Lower lobe of right lung (tissue), 2 donors: ENCODE results near the gene GPC6. TPM values are rescaled to one million over a fixed set of nuclear protein-coding genes. Genes with fewer than 3 reads are reported as not detected.

Source experiments
- ATAC-seq, 2 donors: fragments of 200-7000 bp; cut with Tn5 transposase; one replicate each; pipeline ENCODE4 v1.9.1; 2020 to 2022; ENCODE audit warnings: mild to moderate bottlenecking in 2 of 2, moderate library complexity in 2 of 2
- DNase-seq: peaks from one replicate; pipeline ENCODE4 v3.0.0-alpha.2; 2020
- H3K27ac ChIP-seq: fragments of 200-600 bp; one replicate; pipeline ENCODE4 v1.8.0; 2022
- H3K27me3 ChIP-seq: fragments of 200-600 bp; one replicate; pipeline ENCODE4 v1.8.0; 2022; ENCODE audit warnings: low read depth
- H3K36me3 ChIP-seq: fragments of 200-600 bp; one replicate; pipeline ENCODE4 v1.8.0; 2022; ENCODE audit warnings: mild to moderate bottlenecking
- H3K4me1 ChIP-seq: fragments of 200-600 bp; one replicate; pipeline ENCODE4 v1.8.0; 2022
- H3K4me3 ChIP-seq: fragments of 200-600 bp; one replicate; pipeline ENCODE4 v1.8.0; 2022; ENCODE audit warnings: mild to moderate bottlenecking
- H3K9me3 ChIP-seq: fragments of 200-600 bp; one replicate; pipeline ENCODE4 v1.8.0; 2022
- CTCF ChIP-seq: fragments of 200-600 bp; IDR thresholded peaks from one replicate; pipeline ENCODE4 v1.8.0; 2022; ENCODE audit warnings: antibody characterized with exemption, mild to moderate bottlenecking
- intact Hi-C: fragments of 100-400 bp; cut with DNase I; formaldehyde crosslinking; loops from one replicate; pipeline ENCODE4 v1.11.0; 2022
- total RNA-seq: library from RNA; stranded (reverse); fragmentation: NEBNext Ultra II Directional; extraction: Animal tissue kit (Norgen Biotek cat#: 25700); gene quantifications from one replicate; pipeline ENCODE4 v1.2.1, GENCODE V29; 2021
- donor health status: DM: no; HTN: yes; CAD: no; lungs with severe emphysema.

GPC6 gene
- total RNA-seq, 1 donor from 2014 or later: 5.5 TPM

GRCh38 chr13:94308832-94309231 lies 1082.2 kb downstream of the GPC6 start:
- Histone ChIP-seq H3K4me1 (no peaks in the 10 kb centered on the region), H3K27me3 (no peaks in the 10 kb centered on the region), H3K4me3 (no peak overlapping the region), H3K36me3 (no peaks in the 10 kb centered on the region), H3K27ac (no peak overlapping the region), H3K9me3 (no peaks in the 10 kb centered on the region)
- intact Hi-C loops: no loop called here
- ATAC-seq (no peak), DNase-seq (no peak)
- TF ChIP-seq CTCF: no peak

- Histone ChIP-seq H3K4me3 (no peak overlapping the region), H3K36me3 (no peaks in the 10 kb centered on the region), H3K9me3 (no peaks in the 10 kb centered on the region), H3K27me3 (no peaks in the 10 kb centered on the region), H3K27ac (no peak overlapping the region), H3K4me1 (no peaks in the 10 kb centered on the region)
- intact Hi-C loops: no loop called here
- DNase-seq: no peak
- TF ChIP-seq CTCF: no peak
- no peak for ATAC-seq
Measured at GRCh38 chr13:94309576-94309975, 1083.0 kb downstream of the GPC6 start.

GRCh38 chr13:94309997-94310855 lies 1083.6 kb downstream of the GPC6 start:
- no peaks in the 10 kb centered on the region for H3K4me1 ChIP-seq
- H3K9me3 ChIP-seq: no peaks in the 10 kb centered on the region
- ATAC-seq (peak in 1 of 2 donors; percentile 43), DNase-seq (no peak)
- no peaks in the 10 kb centered on the region for H3K27me3 ChIP-seq
- H3K27ac ChIP-seq: no peak overlapping the region
- H3K4me3 ChIP-seq: no peak overlapping the region
- intact Hi-C loops: no loop called here
- TF ChIP-seq CTCF: no peak
- no peaks in the 10 kb centered on the region for H3K36me3 ChIP-seq

GRCh38 chr13:94311893-94312292 lies 1085.3 kb downstream of the GPC6 start:
- Histone ChIP-seq H3K4me3 (no peak overlapping the region), H3K4me1 (no peaks in the 10 kb centered on the region), H3K9me3 (no peaks in the 10 kb centered on the region), H3K27me3 (no peaks in the 10 kb centered on the region), H3K36me3 (no peaks in the 10 kb centered on the region), H3K27ac (no peak overlapping the region)
- ATAC-seq: no peak
- no peak for TF ChIP-seq CTCF
- DNase-seq: no peak
- intact Hi-C loops: no loop called here

- no peaks in the 10 kb centered on the region for H3K36me3 ChIP-seq
- intact Hi-C loops: no loop called here
- H3K9me3 ChIP-seq: no peaks in the 10 kb centered on the region
- DNase-seq: no peak
- TF ChIP-seq CTCF: no peak
- no peaks in the 10 kb centered on the region for H3K4me1 ChIP-seq
- H3K4me3 ChIP-seq: no peak overlapping the region
- H3K27me3 ChIP-seq: no peaks in the 10 kb centered on the region
- no peak overlapping the region for H3K27ac ChIP-seq
- ATAC-seq: no peak
Measured at GRCh38 chr13:94312511-94313216, 1086.1 kb downstream of the GPC6 start.
